Measurements from ENCODE around the gene DCTN4. TPM values are rescaled to one million over a fixed set of nuclear protein-coding genes. Genes with fewer than 3 reads are reported as not detected.

The DCTN4 gene
- total RNA-seq (2022) (51.9 and 54.1 TPM in 2 replicates), Bru-seq, nascent RNA (percentile 94 among the genes with signal in this experiment), BruChase-seq, experiment 1, labeled RNA remaining after a 6-hour chase (percentile 83 among the genes with signal in this experiment), BruChase-seq, experiment 2, labeled RNA remaining after a 2-hour chase (percentile 87 among the genes with signal in this experiment)
- long read RNA-seq, full-length matches to known transcripts: 5 of 19 reads
- long read RNA-seq, partial matches to known transcripts: 11 of 19 reads
- long read RNA-seq, other reads (novel, unspliced or antisense): 3 of 19 reads

DNA sequence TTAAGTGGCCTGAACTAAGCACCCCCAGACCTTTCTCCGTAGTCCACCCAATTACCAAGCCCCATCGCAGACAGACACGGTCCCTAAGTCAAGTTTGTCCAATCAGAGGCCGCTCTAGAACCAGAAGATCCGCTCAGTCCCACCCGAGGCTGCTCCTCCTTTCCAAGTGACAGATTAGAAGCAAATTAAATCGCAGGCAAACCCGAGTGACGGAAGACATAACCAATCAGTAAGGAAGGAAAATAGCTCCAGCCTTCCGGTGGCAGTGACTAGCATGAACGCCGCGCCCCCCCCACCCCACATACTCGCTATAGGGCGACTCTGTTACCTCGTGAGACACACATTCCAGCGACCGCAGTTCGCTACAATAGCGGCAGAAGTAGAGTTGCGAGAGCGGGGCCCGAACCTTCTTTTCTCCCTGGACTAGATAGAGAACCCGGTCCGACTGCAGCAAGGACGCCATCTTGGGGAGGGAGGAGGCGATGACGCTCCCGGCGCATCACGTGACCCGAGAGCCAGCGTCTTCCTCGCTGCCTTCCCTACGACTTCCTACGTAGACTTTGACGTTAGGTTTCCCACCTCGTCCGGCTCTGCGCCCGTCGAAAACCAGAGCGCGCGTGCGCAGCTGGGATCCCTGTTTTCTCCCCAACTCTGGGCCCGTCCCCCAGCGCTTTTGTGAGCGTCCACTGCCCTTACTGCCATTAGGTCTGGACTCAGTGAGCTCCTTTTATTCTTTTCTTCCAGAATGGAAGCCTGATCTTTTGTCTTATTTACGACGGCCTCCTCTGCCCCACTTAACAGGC lies at the start of gene DCTN4:
DCTN4 (minus strand) TSS at position 487 of the 803 bp plus-strand sequence; CDS start at position 463, 24 bp downstream.
- CTCF ChIA-PET: interaction anchor here (0.5 to 1.4 kb wide), 8 partner anchors 19 to 1741 kb away, joined by 3 to 7 read pairs (median 4); partner anchors contain the start of genes RBM22 and SMIM3
- peaks cover 10% of the 10 kb centered on the region for H3K4me1 Mint-ChIP-seq (ENCODE audit: low read depth, unreplicated experiment)
- H3K27ac Mint-ChIP-seq (ENCODE audit: unreplicated experiment): no peak within 1 kb of the TSS
- peak; percentile 96 for DNase-seq
- H3K9me3 Mint-ChIP-seq (ENCODE audit: low read depth, unreplicated experiment): no peaks in the 10 kb centered on the region
- peaks cover 33% of the 10 kb centered on the region for H3K36me3 Mint-ChIP-seq (ENCODE audit: insufficient read depth, unreplicated experiment)
- peaks cover 10% of the 10 kb centered on the region for H3K27me3 Mint-ChIP-seq (ENCODE audit: unreplicated experiment)
- intact Hi-C loops (cut with micrococcal nuclease; ENCODE audit: unreplicated experiment): no loop called here
- no peak within 1 kb of the TSS for H3K4me3 Mint-ChIP-seq (ENCODE audit: low read depth, unreplicated experiment)
- no TSS peak for BruUV-seq (replicated peaks)
- TF ChIP-seq, protein P1, sequence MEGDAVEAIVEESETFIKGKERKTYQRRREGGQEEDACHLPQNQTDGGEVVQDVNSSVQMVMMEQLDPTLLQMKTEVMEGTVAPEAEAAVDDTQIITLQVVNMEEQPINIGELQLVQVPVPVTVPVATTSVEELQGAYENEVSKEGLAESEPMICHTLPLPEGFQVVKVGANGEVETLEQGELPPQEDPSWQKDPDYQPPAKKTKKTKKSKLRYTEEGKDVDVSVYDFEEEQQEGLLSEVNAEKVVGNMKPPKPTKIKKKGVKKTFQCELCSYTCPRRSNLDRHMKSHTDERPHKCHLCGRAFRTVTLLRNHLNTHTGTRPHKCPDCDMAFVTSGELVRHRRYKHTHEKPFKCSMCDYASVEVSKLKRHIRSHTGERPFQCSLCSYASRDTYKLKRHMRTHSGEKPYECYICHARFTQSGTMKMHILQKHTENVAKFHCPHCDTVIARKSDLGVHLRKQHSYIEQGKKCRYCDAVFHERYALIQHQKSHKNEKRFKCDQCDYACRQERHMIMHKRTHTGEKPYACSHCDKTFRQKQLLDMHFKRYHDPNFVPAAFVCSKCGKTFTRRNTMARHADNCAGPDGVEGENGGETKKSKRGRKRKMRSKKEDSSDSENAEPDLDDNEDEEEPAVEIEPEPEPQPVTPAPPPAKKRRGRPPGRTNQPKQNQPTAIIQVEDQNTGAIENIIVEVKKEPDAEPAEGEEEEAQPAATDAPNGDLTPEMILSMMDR (IDR thresholded peaks at IDR 0.05; ENCODE audit: unreplicated experiment): no peak

DNA sequence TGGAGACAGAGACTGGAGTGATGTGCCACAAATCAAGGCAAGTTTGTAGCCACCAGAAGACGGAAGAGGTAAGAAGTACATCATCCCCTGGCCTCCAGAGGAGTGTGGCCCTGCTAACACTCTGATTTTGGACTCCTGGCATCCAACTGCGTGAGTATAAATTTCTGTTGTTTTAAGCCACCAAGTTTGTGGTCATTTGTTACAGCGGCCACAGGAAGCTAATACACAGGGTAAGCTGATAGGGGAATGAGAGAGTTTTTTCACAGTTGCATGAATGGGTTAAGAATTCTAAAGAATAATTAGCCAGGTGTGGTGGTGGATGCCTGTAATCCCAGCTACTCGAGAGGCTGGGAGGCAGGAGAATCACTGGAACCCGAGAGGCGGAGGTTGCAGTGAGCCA lies 45.6 kb upstream of the DCTN4 start:
- BruUV-seq (replicated peaks): no TSS peak
- Mint-ChIP-seq H3K27me3 (ENCODE audit: unreplicated experiment) (peaks cover 23% of the 10 kb centered on the region), H3K36me3 (ENCODE audit: insufficient read depth, unreplicated experiment) (peaks cover 8% of the 10 kb centered on the region), H3K9me3 (ENCODE audit: low read depth, unreplicated experiment) (peaks cover 3% of the 10 kb centered on the region), H3K4me1 (ENCODE audit: low read depth, unreplicated experiment) (no peaks in the 10 kb centered on the region), H3K4me3 (ENCODE audit: low read depth, unreplicated experiment) (no peak overlapping the region), H3K27ac (ENCODE audit: unreplicated experiment) (no peak overlapping the region)
- no peak for DNase-seq
- TF ChIP-seq, protein P1 (IDR thresholded peaks at IDR 0.05; ENCODE audit: unreplicated experiment): no peak
- intact Hi-C loops (cut with micrococcal nuclease; ENCODE audit: unreplicated experiment): loop anchor here (5.0 to 10.0 kb wide), 3 partner anchors 183 to 508 kb away; no protein-coding TSS in a partner anchor
- CTCF ChIA-PET: no interaction called here

DNA sequence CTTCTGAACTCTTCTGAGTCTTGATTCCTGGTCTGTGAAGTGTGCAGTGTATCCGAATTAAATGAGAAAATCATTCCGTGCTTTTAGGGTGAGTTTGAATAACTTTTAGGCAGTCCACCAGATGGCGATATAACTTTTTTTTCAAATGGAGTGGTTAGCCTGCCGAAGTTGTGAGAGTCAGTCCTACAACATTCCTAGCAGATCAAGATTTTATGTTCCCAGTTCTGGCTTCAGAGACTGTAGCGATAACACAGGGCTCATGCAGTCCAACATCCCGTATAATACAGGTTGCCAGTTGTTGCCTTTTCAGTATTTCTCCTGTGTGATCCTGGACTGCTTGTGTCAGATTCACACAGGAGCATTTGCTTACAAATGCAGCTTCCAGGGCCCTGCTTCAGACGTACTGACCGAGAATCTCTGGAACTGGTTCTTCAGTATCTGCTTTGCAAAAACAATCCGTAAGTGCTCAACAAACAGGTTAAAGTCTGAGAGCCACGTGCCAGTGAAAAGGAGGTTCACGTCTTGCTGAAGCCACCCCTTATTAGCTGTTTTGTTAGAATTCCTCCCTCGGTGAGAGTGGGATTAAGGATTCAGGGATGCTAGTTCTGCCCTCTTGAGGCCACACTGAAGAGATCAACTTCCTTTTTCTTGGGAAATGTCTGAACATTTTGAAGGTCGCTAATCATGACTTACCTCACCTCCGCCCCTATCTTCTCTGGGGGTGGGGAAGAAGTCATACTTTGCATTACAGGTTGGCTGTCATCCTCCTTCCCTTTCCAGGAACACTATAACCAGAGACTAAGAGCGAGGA lies 42.5 kb upstream of the DCTN4 start:
- H3K9me3 Mint-ChIP-seq (ENCODE audit: low read depth, unreplicated experiment): peaks cover 3% of the 10 kb centered on the region
- intact Hi-C loops (cut with micrococcal nuclease; ENCODE audit: unreplicated experiment): loop anchor here (1.0 to 10.0 kb wide), 6 partner anchors 46 to 511 kb away; no protein-coding TSS in a partner anchor
- DNase-seq: peak; percentile 65
- H3K27ac Mint-ChIP-seq (ENCODE audit: unreplicated experiment): peak overlapping the region; percentile 2
- no TSS peak for BruUV-seq (replicated peaks)
- no peaks in the 10 kb centered on the region for H3K4me1 Mint-ChIP-seq (ENCODE audit: low read depth, unreplicated experiment)
- H3K27me3 Mint-ChIP-seq (ENCODE audit: unreplicated experiment): peaks cover 23% of the 10 kb centered on the region
- CTCF ChIA-PET: interaction anchor here (0.6 to 2.3 kb wide), 10 partner anchors 11 to 451 kb away, joined by 3 to 28 read pairs (median 6); partner anchors contain the start of genes DCTN4, GM2A, IRGM and RBM22
- TF ChIP-seq, protein P1 (IDR thresholded peaks at IDR 0.05; ENCODE audit: unreplicated experiment): peak; percentile 60
- peaks cover 8% of the 10 kb centered on the region for H3K36me3 Mint-ChIP-seq (ENCODE audit: insufficient read depth, unreplicated experiment)
- peak overlapping the region; percentile 63 for H3K4me3 Mint-ChIP-seq (ENCODE audit: low read depth, unreplicated experiment)

DNA sequence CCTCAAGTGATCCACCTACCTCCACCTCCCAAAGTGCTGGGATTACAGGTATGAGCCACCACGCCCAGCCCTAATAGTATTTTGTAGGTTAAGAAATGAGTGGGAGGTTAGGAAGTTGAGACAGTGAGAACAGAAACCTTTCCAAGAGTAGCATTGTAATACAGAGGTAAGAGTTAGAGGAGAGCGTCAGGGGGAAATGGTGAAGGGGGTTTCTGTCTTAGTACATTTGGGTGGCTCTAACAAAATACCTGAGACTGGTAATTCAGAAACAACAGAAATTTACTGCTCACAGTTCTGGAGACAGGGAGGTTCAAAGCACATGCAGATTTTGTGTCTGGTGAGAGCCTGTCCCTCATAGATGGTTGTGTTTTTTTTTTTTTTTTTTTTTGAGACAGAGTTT lies 38.6 kb upstream of the DCTN4 start:
- Mint-ChIP-seq H3K27me3 (ENCODE audit: unreplicated experiment) (no peaks in the 10 kb centered on the region), H3K36me3 (ENCODE audit: insufficient read depth, unreplicated experiment) (peaks cover 8% of the 10 kb centered on the region), H3K27ac (ENCODE audit: unreplicated experiment) (no peak overlapping the region), H3K9me3 (ENCODE audit: low read depth, unreplicated experiment) (no peaks in the 10 kb centered on the region), H3K4me3 (ENCODE audit: low read depth, unreplicated experiment) (no peak overlapping the region), H3K4me1 (ENCODE audit: low read depth, unreplicated experiment) (no peaks in the 10 kb centered on the region)
- no TSS peak for BruUV-seq (replicated peaks)
- CTCF ChIA-PET: interaction anchor here (0.7 kb wide), 1 partner anchor 956 kb away, joined by 4 read pairs; no protein-coding TSS in a partner anchor
- no peak for DNase-seq
- TF ChIP-seq, protein P1 (IDR thresholded peaks at IDR 0.05; ENCODE audit: unreplicated experiment): no peak
- intact Hi-C loops (cut with micrococcal nuclease; ENCODE audit: unreplicated experiment): no loop called here
